H1 (cell line): ENCODE results near the gene PRAME. TPM values are rescaled to one million over a fixed set of nuclear protein-coding genes. Genes with fewer than 3 reads are reported as not detected.

Experiments
- CTCF ChIA-PET: fragments of 300-600 bp; sonication (Branson Sonifier 250); formaldehyde crosslinking; loops from one replicate; lab custom pipeline; 2021; ENCODE audit not compliant: partially characterized antibody; lab: Charles Lee
- POLR2A ChIA-PET: fragments of 300-600 bp; sonication (Branson Sonifier 250); formaldehyde crosslinking; loops from one replicate; lab custom pipeline; 2021; ENCODE audit warnings: inconsistent platforms; ENCODE audit not compliant: partially characterized antibody; lab: Charles Lee
- DNase-seq, 2 experiments: peaks; one replicate each; pipeline versions ENCODE4 v3.0.0 to v3.0.0-alpha.2; 2010 to 2022; ENCODE audit warnings: low spot score in 2 of 2, low read depth in 1 of 2, mixed read lengths in 1 of 2
- FAIRE-seq: peaks from 2 replicates; lab custom pipeline; 2011; peaks lifted over from hg19 to GRCh38; lab: Jason Lieb, UNC
- H2AFZ ChIP-seq: 2 replicates; pipeline ENCODE4 v1.8.1; 2012; ENCODE audit warnings: low read length, inconsistent platforms
- H2AK5ac ChIP-seq: 2 replicates; pipeline ENCODE4 v1.6.1; 2013; ENCODE audit warnings: low read depth, low read length
- H2BK120ac ChIP-seq: replicated peaks from 2 replicates; pipeline ENCODE3; 2013; ENCODE audit warnings: low read depth, low read length, inconsistent platforms
- H2BK12ac ChIP-seq: 2 replicates; pipeline ENCODE4 v1.6.1; 2013; ENCODE audit warnings: low read depth, low read length
- H2BK15ac ChIP-seq: 2 replicates; pipeline ENCODE4 v1.6.1; 2013; ENCODE audit warnings: low read length
- H2BK20ac ChIP-seq: 2 replicates; pipeline ENCODE4 v1.6.1; 2013; ENCODE audit warnings: low read length
- H2BK5ac ChIP-seq: 2 replicates; pipeline ENCODE4 v1.6.1; 2013; ENCODE audit warnings: low read depth, low read length
- H3K14ac ChIP-seq: 2 replicates; pipeline ENCODE4 v1.6.1; 2013; ENCODE audit warnings: inconsistent platforms; ENCODE audit not compliant: insufficient read length
- H3K18ac ChIP-seq: 2 replicates; pipeline ENCODE4 v1.6.1; 2013; ENCODE audit warnings: low read length; ENCODE audit errors: extremely low read depth
- H3K23ac ChIP-seq: 2 replicates; pipeline ENCODE4 v1.6.1; 2013; ENCODE audit warnings: inconsistent platforms; ENCODE audit not compliant: insufficient read length
- H3K23me2 ChIP-seq: 2 replicates; pipeline ENCODE4 v1.6.1; 2013; ENCODE audit warnings: low read depth, low read length
- H3K27ac ChIP-seq: 2 replicates; pipeline ENCODE4 v1.6.1; 2011; ENCODE audit warnings: low read depth, low read length, inconsistent platforms
- H3K27me3 ChIP-seq, 4 experiments: replicated peaks in 1 of 4; 1 replicate in 1 of 4; 2 replicates in 3 of 4; pipeline versions ENCODE4 v1.6.1 to v1.8.1; 2011 to 2013; ENCODE audit warnings: low read length in 3 of 4, mild to moderate bottlenecking in 3 of 4, inconsistent platforms in 2 of 4, mixed read lengths in 2 of 4, moderate library complexity in 1 of 4; ENCODE audit not compliant: control insufficient read depth in 3 of 4, insufficient read depth in 3 of 4; ENCODE audit errors: extremely low read depth in 1 of 4
- H3K36me3 ChIP-seq, 4 experiments: 2 replicates each; pipeline versions ENCODE4 v1.6.1 to v1.8.1; 2011 to 2013; ENCODE audit warnings: mild to moderate bottlenecking in 4 of 4, low read length in 3 of 4, moderate library complexity in 2 of 4, control low read depth in 1 of 4, inconsistent platforms in 1 of 4; ENCODE audit not compliant: insufficient read depth in 4 of 4, control insufficient read depth in 2 of 4
- H3K4ac ChIP-seq: replicated peaks from 2 replicates; pipeline ENCODE3; 2013; ENCODE audit warnings: low read length, low read depth, mixed read lengths, inconsistent platforms; ENCODE audit not compliant: insufficient read length
- H3K4me1 ChIP-seq, 4 experiments: replicated peaks in 1 of 4; 1 replicate in 1 of 4; 2 replicates in 3 of 4; pipeline versions ENCODE4 v1.6.1 to v1.8.1; 2011 to 2013; ENCODE audit warnings: low read length in 3 of 4, inconsistent platforms in 2 of 4, mixed read lengths in 1 of 4; ENCODE audit not compliant: insufficient read depth in 4 of 4, control insufficient read depth in 3 of 4
- H3K4me2 ChIP-seq, 2 experiments: 2 replicates each; pipeline versions ENCODE4 v1.6.1 to v1.8.1; 2011 to 2013; ENCODE audit warnings: low read depth in 2 of 2, low read length in 2 of 2, control low read depth in 1 of 2, inconsistent platforms in 1 of 2, mild to moderate bottlenecking in 1 of 2; ENCODE audit not compliant: insufficient read depth in 1 of 2
- H3K4me3 ChIP-seq, 4 experiments: fragments of 200-600, 300-600 bp in 1 of 4; sonication (generic), shearing (Covaris generic), sonication (Bioruptor Twin) in 1 of 4; 2 replicates each; pipeline versions ENCODE4 v1.5.1 to v1.8.1; 2011 to 2016; ENCODE audit warnings: low read length in 4 of 4, low read depth in 3 of 4, control low read depth in 2 of 4, inconsistent platforms in 2 of 4, mild to moderate bottlenecking in 2 of 4, mixed read lengths in 1 of 4, moderate library complexity in 1 of 4; ENCODE audit not compliant: insufficient read depth in 2 of 4; ENCODE audit errors: extremely low read depth in 1 of 4
- H3K56ac ChIP-seq: replicated peaks from 2 replicates; pipeline ENCODE3; 2013; ENCODE audit warnings: low read depth, mild to moderate bottlenecking, mixed read lengths, low read length, inconsistent platforms; ENCODE audit not compliant: insufficient read length
- H3K79me1 ChIP-seq: 2 replicates; pipeline ENCODE4 v1.6.1; 2013; ENCODE audit warnings: low read depth, low read length, control low read depth
- H3K79me2 ChIP-seq, 2 experiments: 2 replicates each; pipeline versions ENCODE4 v1.6.1 to v1.8.1; 2012 to 2013; ENCODE audit warnings: low read length in 2 of 2, mild to moderate bottlenecking in 2 of 2, inconsistent platforms in 1 of 2; ENCODE audit not compliant: insufficient read depth in 2 of 2, control insufficient read depth in 1 of 2
- H3K9ac ChIP-seq, 4 experiments: replicated peaks in 1 of 4; 1 replicate in 1 of 4; 2 replicates in 3 of 4; pipeline versions ENCODE4 v1.6.1 to v1.8.1; 2011 to 2013; ENCODE audit warnings: low read depth in 3 of 4, low read length in 3 of 4, control low read depth in 2 of 4, mild to moderate bottlenecking in 2 of 4, moderate library complexity in 2 of 4, inconsistent platforms in 1 of 4; ENCODE audit errors: extremely low read depth in 1 of 4
- H3K9me3 ChIP-seq, 2 experiments: 2 replicates each; pipeline versions ENCODE4 v1.6.1 to v1.8.1; 2012 to 2013; ENCODE audit warnings: mild to moderate bottlenecking in 2 of 2, moderate library complexity in 2 of 2, control low read depth in 1 of 2, inconsistent platforms in 1 of 2, low read depth in 1 of 2, low read length in 1 of 2, mixed read lengths in 1 of 2; ENCODE audit not compliant: insufficient read depth in 2 of 2
- H4K20me1 ChIP-seq, 2 experiments: replicated peaks in 1 of 2; 2 replicates each; pipeline versions ENCODE3 to v1.8.1; 2011 to 2013; ENCODE audit warnings: inconsistent platforms in 2 of 2, low read length in 2 of 2, mild to moderate bottlenecking in 1 of 2; ENCODE audit not compliant: insufficient read depth in 2 of 2, control insufficient read depth in 1 of 2
- H4K5ac ChIP-seq: 2 replicates; pipeline ENCODE4 v1.6.1; 2013; ENCODE audit warnings: low read length, low read depth, mixed read lengths, inconsistent platforms; ENCODE audit not compliant: insufficient read length
- H4K8ac ChIP-seq: 2 replicates; pipeline ENCODE4 v1.8.0; 2013; ENCODE audit warnings: mild to moderate bottlenecking, moderate library complexity, low read length, inconsistent platforms; ENCODE audit not compliant: insufficient read depth; ENCODE audit errors: extremely low read depth
- H4K91ac ChIP-seq: replicated peaks from 2 replicates; pipeline ENCODE3; 2013; ENCODE audit warnings: low read length, mixed read lengths, inconsistent platforms; ENCODE audit not compliant: insufficient read length
- BACH1 ChIP-seq: IDR thresholded peaks from 2 replicates; pipeline ENCODE4 v1.6.1; 2012; ENCODE audit warnings: low read length, improper control_type of control experiment
- CEBPB ChIP-seq: IDR thresholded peaks from 2 replicates; pipeline ENCODE4 v1.6.1; 2012; ENCODE audit warnings: low read depth, low read length
- CHD2 ChIP-seq: IDR thresholded peaks from 2 replicates; pipeline ENCODE4 v1.6.1; 2012; ENCODE audit warnings: low read length, improper control_type of control experiment
- CREB1 ChIP-seq: IDR thresholded peaks from 2 replicates; pipeline ENCODE4 v1.6.1; 2012; ENCODE audit warnings: inconsistent platforms
- CTBP2 ChIP-seq: IDR thresholded peaks from 2 replicates; pipeline ENCODE4 v1.7.0; 2011; ENCODE audit warnings: borderline replicate concordance, mild to moderate bottlenecking, moderate library complexity, mixed read lengths, low read length; ENCODE audit not compliant: insufficient read depth, insufficient read length
- KDM5A ChIP-seq: fragments of 200-600 bp; IDR thresholded peaks from 2 replicates; pipeline ENCODE4 v1.7.1; 2012; ENCODE audit warnings: mild to moderate bottlenecking, low read length, inconsistent platforms, mixed read lengths
- NANOG ChIP-seq: IDR thresholded peaks from 2 replicates; pipeline ENCODE4 v1.6.1; 2011; ENCODE audit warnings: low read length, low read depth, mild to moderate bottlenecking, inconsistent platforms; ENCODE audit not compliant: insufficient read depth, poor library complexity, severe bottlenecking
- PHF8 ChIP-seq: fragments of 200-600 bp; sonication (generic); conservative IDR thresholded peaks from 2 replicates; pipeline ENCODE4 v1.7.1; 2012; ENCODE audit warnings: low read depth, mild to moderate bottlenecking, inconsistent platforms, low read length, moderate library complexity
- POLR2AphosphoS5 ChIP-seq: IDR thresholded peaks from 2 replicates; pipeline ENCODE4 v1.6.1; 2011; ENCODE audit warnings: low read depth, low read length
- TAF7 ChIP-seq: optimal IDR thresholded peaks from 2 replicates; pipeline ENCODE3; 2011; ENCODE audit warnings: low read depth, mild to moderate bottlenecking, inconsistent platforms, low read length, moderate library complexity, borderline replicate concordance
- YY1 ChIP-seq: IDR thresholded peaks from 2 replicates; pipeline ENCODE4 v1.6.1; 2011; ENCODE audit warnings: low read depth, mild to moderate bottlenecking, low read length
- WGBS, 2 experiments: shearing (Covaris generic) in 1 of 2; methylation state at CpG; one replicate each; pipeline versions ENCODE4 v1.1.6 to v1.1.7; 2013 to 2015; ENCODE audit warnings: low lambda C conversion rate in 2 of 2, mixed read lengths in 2 of 2, inconsistent platforms in 1 of 2, low coverage in 1 of 2, missing lambda C conversion rate in 1 of 2; ENCODE audit not compliant: insufficient replicate concordance in 2 of 2, insufficient coverage in 1 of 2, insufficient read length in 1 of 2; ENCODE audit errors: extremely low coverage in 1 of 2, missing lambda C conversion rate in 1 of 2; 5-methylcytosine and 5-hydroxymethylcytosine counted together
- polyA plus RNA-seq, 7 experiments: library from polyadenylated mRNA; depleted of rRNA in 3 of 7; stranded (reverse) in 5 of 7; unstranded in 2 of 7; fragments of >200 nt in 5 of 7; fragments of 200-250 nt in 2 of 7; gene quantifications; 1 replicate in 5 of 7; 2 replicates in 1 of 7; 4 replicates in 1 of 7; pipeline versions ENCODE4 v1.2.1 to v1.2.3, GENCODE V29; 2011 to 2013; ENCODE audit warnings: missing spikeins in 2 of 7, mixed read lengths in 2 of 7
- total RNA-seq: library from RNA; stranded (reverse); fragmentation: NEBNext Ultra II Directional; extraction: Animal tissue kit (Norgen Biotek cat#: 25700); gene quantifications from 2 replicates; pipeline ENCODE4 v1.2.1, GENCODE V29; 2021

Gene PRAME
- total and polyA plus RNA-seq, 2 of the 8 experiments (the other 6 are each of a cell fraction or from before 2014, with no cell fraction given) = 0.15 to 1.1 TPM

GRCh38 chr22:22595001-22595835 lies 36.2 kb upstream of the PRAME start:
- H3K27ac ChIP-seq = no peak overlapping the region
- no peaks in the 10 kb centered on the region for H4K20me1 ChIP-seq
- H3K14ac ChIP-seq = no peak overlapping the region
- no peak overlapping the region for H3K4ac ChIP-seq
- peaks cover 18 to 70% of the 10 kb centered on the region in 2 experiments; a peak in 3 of 4 replicates for H3K9me3 ChIP-seq
- H2AK5ac ChIP-seq = no peak overlapping the region
- no peaks in the 10 kb centered on the region for H3K79me2 ChIP-seq
- no peak overlapping the region for H3K18ac ChIP-seq
- H3K23ac ChIP-seq = no peak overlapping the region
- no peak overlapping the region for H3K4me3 ChIP-seq
- H3K4me1 ChIP-seq = no peaks in the 10 kb centered on the region
- H3K4me2 ChIP-seq = no peak overlapping the region
- CTCF ChIA-PET = no interaction called here
- TF ChIP-seq YY1 (no peak), KDM5A (no peak), CHD2 (no peak), TAF7 (no peak), CEBPB (no peak), NANOG (no peak), CTBP2 (no peak), PHF8 (no peak), BACH1 (no peak), POLR2AphosphoS5 (no peak), CREB1 (no peak)
- H3K56ac ChIP-seq = no peak overlapping the region
- no peaks in the 10 kb centered on the region; the same call in 1 of the 2 replicates for H3K23me2 ChIP-seq
- H3K79me1 ChIP-seq = no peaks in the 10 kb centered on the region
- H4K91ac ChIP-seq = no peak overlapping the region
- no peak overlapping the region for H4K8ac ChIP-seq
- H2AFZ ChIP-seq = no peak overlapping the region
- H4K5ac ChIP-seq = no peak overlapping the region
- no peak overlapping the region for H2BK120ac ChIP-seq
- H3K27me3 ChIP-seq = peaks cover 19 to 55% (median 41%) of the 10 kb centered on the region in 4 experiments
- H2BK12ac ChIP-seq = no peak overlapping the region
- no peaks in the 10 kb centered on the region for H3K36me3 ChIP-seq
- POLR2A ChIA-PET = no interaction called here
- DNase-seq (no peak), FAIRE-seq (no peak)
- H3K9ac ChIP-seq = no peak overlapping the region; a peak in 1 of 7 replicates
- no peak overlapping the region for H2BK20ac ChIP-seq
- no peak overlapping the region for H2BK5ac ChIP-seq
- H2BK15ac ChIP-seq = no peak overlapping the region
- 89% methylated on average over 5 of the region's 5 CpGs; no CpG with 5 or more reads in 1 of the 2 experiments for WGBS, 2 experiments
